Stomach (tissue), 4 donors: ENCODE data around the gene SH3PXD2A.

Experiments
- EP300 ChIP-seq: sonication (generic); formaldehyde crosslinking; IDR thresholded peaks from one replicate; pipeline ENCODE4 v1.6.1; 2017; ENCODE audit warnings: antibody characterized with exemption
- POLR2A ChIP-seq, 4 donors: fragments of 450-650 bp; IDR thresholded peaks; one replicate each; pipeline ENCODE4 v1.6.1; 2016; ENCODE audit warnings: antibody characterized with exemption in 4 of 4, control low read depth in 2 of 4, mild to moderate bottlenecking in 1 of 4, moderate library complexity in 1 of 4
- POLR2AphosphoS5 ChIP-seq, 3 donors: sonication (generic); formaldehyde crosslinking; IDR thresholded peaks; one replicate each; pipeline ENCODE4 v1.6.1; 2016; ENCODE audit warnings: antibody characterized with exemption in 3 of 3
- TF ChIP-seq, protein P1 (sequence below), 7 experiments: fragments of 450-650 bp in 4 of 7; fragments of 200-600 bp in 3 of 7; sonication (generic) in 3 of 7; IDR thresholded peaks; one replicate each; pipeline ENCODE4 v1.5.1; 2016 to 2019; ENCODE audit warnings: antibody characterized with exemption in 7 of 7, control low read depth in 2 of 7, mild to moderate bottlenecking in 1 of 7

DNA sequence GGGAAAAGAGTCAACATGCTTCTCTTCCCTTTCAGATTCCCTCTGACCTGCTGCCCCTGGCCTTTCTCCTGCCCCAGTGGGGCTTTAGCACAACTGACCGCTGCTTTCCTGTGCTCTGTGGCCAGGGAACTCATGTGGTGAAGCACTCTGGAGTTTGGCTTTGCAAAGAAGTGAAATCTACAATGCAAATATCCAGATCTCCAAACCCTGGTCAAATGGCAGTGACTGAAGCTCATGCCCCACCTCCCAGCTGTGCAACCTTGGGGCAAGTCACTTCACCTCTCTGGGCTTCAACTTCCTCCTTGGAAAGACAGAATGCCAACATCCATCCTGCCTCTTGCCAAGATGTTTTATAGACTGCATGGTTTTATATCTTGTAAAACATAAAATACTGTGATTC is 204.0 kb downstream of the SH3PXD2A start:
- TF ChIP-seq, protein P1, sequence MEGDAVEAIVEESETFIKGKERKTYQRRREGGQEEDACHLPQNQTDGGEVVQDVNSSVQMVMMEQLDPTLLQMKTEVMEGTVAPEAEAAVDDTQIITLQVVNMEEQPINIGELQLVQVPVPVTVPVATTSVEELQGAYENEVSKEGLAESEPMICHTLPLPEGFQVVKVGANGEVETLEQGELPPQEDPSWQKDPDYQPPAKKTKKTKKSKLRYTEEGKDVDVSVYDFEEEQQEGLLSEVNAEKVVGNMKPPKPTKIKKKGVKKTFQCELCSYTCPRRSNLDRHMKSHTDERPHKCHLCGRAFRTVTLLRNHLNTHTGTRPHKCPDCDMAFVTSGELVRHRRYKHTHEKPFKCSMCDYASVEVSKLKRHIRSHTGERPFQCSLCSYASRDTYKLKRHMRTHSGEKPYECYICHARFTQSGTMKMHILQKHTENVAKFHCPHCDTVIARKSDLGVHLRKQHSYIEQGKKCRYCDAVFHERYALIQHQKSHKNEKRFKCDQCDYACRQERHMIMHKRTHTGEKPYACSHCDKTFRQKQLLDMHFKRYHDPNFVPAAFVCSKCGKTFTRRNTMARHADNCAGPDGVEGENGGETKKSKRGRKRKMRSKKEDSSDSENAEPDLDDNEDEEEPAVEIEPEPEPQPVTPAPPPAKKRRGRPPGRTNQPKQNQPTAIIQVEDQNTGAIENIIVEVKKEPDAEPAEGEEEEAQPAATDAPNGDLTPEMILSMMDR (IDR thresholded peaks at IDR 0.05) = no peak
- TF ChIP-seq POLR2AphosphoS5 (IDR thresholded peaks at IDR 0.05) = no peak
- no peak for TF ChIP-seq POLR2A (IDR thresholded peaks at IDR 0.05)
- TF ChIP-seq EP300 = no peak
